K562 (cell line): ENCODE data around the gene BCAS1. TPM values are rescaled to one million over a fixed set of nuclear protein-coding genes. Genes with fewer than 3 reads are reported as not detected.
A peak's percentile ranks its signal among the peaks of the same experiment; 100 is the strongest.

Source experiments
- DPF2 ChIP-seq: fragments of 450-650 bp; IDR thresholded peaks from 2 replicates; pipeline ENCODE4 v1.6.1; 2016
- MTA1 ChIP-seq: fragments of 450-650 bp; IDR thresholded peaks from 2 replicates; pipeline ENCODE4 v1.6.1; 2017; ENCODE audit warnings: borderline replicate concordance
- RAD21 ChIP-seq, 2 experiments: fragments of 250-450 bp in 1 of 2; fragments of 450-650 bp in 1 of 2; sonication (Bioruptor Pico) in 1 of 2; formaldehyde crosslinking in 1 of 2; IDR thresholded peaks in 1 of 2; conservative IDR thresholded peaks in 1 of 2; 2 replicates each; pipeline versions ENCODE4 v1.4.0 to v1.8.0; 2020 to 2022; ENCODE audit warnings: mild to moderate bottlenecking in 2 of 2, moderate library complexity in 1 of 2
- ZNF318 ChIP-seq, 2 experiments: fragments of 450-650 bp; IDR thresholded peaks; 2 replicates each; pipeline ENCODE4 v1.6.1; 2016; ENCODE audit warnings: mild to moderate bottlenecking in 2 of 2, borderline replicate concordance in 1 of 2, low read depth in 1 of 2, moderate library complexity in 1 of 2
- polyA plus RNA-seq, 8 experiments: library from polyadenylated mRNA; depleted of rRNA in 4 of 8; stranded (reverse) in 5 of 8; unstranded in 3 of 8; fragments of >200 nt; fragmentation: Nextera tagmentation in 2 of 8; fragmentation: Illumina TruSeq in 1 of 8; extraction: Ambion mirVana in 2 of 8; extraction: Trizol in 1 of 8; gene quantifications; 2 replicates each; pipeline versions ENCODE4 v1.2.1 to v1.2.3, GENCODE V29; 2011 to 2014; ENCODE audit warnings: inconsistent platforms in 1 of 8, missing spikeins in 1 of 8
- total RNA-seq, 7 experiments: library from RNA; depleted of rRNA in 6 of 7; stranded (reverse); fragments of >200 nt in 6 of 7; fragmentation: Illumina TruSeq in 2 of 7; extraction: Trizol in 2 of 7; gene quantifications; 2 replicates each; pipeline versions ENCODE4 v1.2.1 to v1.2.3, GENCODE V29; 2011 to 2021; ENCODE audit warnings: low replicate concordance in 1 of 7

The BCAS1 gene
- total and polyA plus RNA-seq, 9 of the 15 experiments (the other 6 are each of a cell fraction or from before 2014, with no cell fraction given): 0.18 to 2.3 (median 0.93) TPM

GRCh38 chr20:53914781-53915445 is 155.5 kb downstream of the BCAS1 start (continued):
- TF ChIP-seq DPF2 (no peak; the same call in 1 of the 2 replicates), ZNF318 (IDR thresholded peaks at IDR 0.05; ENCODE audit: borderline replicate concordance in 1 of 2, low read depth in 1 of 2) (no peak), RAD21 (CRISPR knock-in tag; conservative IDR thresholded peaks at IDR 0.05 in 1 of 2, IDR thresholded peaks at IDR 0.05 in 1 of 2) (peak in 1 of 2 experiments; percentile 11; a peak in 1 of 4 replicates), MTA1 (0 out of 2 replicates have a peak, but pooled peaks have one; percentile 16)
